HG02798 (cell line): ENCODE results near the gene LDHD.

ENCODE experiments used
- ATAC-seq: cut with Tn5 transposase; IDR thresholded peaks from one replicate; pipeline ENCODE4 v1.9.1; 2021; ENCODE audit warnings: mild to moderate bottlenecking; ENCODE audit not compliant: unreplicated experiment, poor library complexity

The LDHD gene

DNA sequence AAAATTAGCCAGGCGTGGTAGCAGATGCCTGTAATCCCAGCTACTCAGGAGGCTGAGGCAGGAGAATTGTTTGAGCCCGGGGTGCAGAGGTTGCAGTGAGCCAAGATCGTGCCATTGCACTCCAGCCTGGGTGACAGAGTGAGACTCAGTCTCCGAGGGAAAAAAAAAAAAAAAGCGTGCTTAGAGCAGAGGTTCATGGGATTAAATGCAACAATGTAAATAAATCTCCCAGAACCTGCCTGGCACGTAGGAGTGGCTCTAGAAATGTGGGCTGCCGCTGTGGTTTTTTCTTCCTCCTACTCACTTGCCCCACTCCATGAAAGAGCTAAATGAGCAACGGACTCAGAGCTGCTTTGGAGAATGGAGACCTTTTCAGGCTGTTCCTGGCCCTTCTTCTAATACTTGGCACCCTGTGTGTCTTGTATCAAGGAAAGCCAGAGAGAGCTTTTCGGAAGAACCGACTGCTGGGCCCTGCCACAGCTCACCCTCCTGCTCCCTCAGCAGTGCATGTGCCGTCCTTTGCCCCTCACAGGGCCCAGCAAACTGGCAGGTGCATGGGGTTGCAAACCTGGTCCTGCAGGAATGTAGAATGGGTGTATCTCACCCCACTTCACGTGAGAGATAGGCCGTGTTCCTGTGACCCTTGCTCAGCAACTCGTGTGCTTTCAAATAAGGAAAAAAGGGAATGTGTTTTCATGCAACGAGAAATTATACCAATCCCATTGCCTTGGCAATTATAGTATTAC, 52.0 kb downstream of the LDHD start:
- no peak for ATAC-seq

DNA sequence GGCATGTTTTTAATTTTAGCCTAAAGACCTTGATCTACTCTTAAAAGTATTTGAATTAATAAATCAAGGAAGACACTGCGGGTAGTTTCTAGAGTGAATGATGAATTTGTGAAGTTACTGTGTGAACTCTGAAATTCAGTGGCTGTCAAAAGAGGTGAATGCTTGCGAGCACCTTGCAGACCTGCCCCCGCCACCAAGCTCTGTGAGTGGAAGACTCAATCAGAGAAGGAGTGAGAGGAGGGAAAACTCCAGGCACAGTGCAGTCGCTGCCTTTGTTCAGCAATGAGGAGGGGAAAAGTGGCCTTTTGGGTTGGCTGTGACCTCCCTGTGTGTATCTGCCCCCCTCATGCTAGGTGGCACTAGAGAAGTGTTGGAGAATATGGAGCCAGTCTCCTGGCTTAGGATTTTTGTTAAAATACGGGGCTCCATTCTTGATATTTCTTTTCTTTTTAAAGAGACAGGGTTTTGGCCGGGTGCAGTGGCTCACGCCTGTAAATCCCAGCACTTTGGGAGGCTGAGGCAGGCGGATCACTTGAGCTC, 53.0 kb downstream of the LDHD start:
- ATAC-seq: no peak

DNA sequence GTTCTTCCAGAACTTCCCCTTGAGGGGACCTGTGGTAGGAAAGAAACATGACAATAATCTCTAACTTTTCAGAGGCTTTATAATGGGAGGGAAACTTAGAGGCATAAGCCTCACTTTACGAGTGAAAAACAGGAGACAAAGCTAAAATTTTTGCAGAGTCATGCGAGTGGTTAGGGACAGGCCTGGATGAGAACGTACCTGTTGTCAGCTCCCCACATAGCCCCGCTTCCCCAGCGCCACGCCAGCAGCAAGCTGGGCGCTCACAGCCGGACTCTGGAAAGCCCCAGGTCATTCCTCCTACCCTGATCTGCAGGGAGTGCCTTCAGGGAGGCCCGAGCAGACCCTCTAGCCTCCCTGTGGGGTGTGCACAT, 53.6 kb downstream of the LDHD start:
- no peak for ATAC-seq

DNA sequence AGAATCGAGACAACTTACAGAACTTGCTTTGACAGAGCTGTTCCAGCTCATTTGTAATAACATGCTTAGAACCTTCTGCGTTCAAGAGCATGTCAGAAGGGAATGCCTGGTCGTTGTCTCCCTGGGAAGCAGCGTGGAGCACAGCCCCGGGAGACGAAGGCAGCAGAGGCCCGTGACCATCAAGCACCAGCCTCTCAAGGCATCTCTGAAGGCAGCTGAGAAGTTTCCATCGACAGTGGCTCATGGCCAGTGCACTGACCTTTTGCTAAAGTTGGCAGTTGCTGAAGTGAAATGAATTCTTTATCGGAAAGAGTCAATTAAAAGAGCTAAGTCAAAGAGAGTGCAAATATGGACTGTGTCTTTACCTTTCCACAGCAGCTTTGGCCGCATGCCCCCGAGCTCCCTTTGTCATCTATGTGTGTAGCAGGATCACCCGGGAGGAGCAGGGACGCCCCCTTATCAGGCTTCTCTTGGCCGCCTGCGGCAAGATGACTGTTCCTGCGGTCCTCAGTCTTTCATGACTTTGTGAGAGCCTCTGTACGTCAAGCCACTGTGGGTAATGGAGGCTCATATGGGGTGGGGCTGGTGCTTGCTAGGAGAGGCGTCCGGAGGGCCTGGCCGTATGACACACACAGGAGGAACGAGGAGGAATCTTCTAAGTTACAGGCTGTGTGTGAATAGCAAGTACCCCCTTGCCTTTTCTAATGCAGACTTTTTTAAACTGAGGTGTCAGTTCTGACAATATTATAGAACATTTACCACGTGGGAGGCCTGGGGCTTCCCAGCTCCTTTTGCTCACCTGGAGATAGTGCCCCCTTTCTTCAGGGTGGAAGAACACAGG, 54.2 kb downstream of the LDHD start:
- no peak for ATAC-seq
